ENCODE data around the gene TRIM52.

DNA sequence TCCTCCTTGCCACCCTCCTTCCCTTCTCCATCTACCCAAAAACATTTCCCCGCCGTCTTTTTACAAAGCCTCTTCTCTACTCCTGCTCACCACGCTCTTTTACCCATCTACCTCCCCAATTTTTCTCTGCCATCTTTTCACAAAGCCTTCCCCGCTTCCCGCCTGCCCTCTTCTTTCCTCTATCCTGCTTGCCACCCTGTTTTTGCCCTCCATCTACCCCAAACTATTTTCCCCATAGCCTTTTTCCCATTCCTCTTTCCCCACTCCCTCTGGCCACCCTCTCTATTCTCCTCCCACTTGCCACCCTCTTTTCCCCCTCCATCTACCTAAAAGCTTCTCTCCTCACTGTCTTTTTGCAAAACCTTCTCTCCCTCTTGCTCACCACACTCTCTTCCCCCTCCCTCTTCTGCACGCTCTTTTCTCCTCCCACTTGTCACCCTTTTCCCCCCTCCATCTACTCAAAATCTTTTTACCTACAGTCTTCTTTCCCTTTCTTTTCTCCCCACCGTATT is 19.4 kb upstream of the TRIM52 start:
- no peak for TF ChIP-seq POLR2AphosphoS5 (IDR thresholded peaks at IDR 0.05; ENCODE audit: low read depth, low read length)
- TF ChIP-seq SIN3A (IDR thresholded peaks at IDR 0.05; ENCODE audit: borderline replicate concordance, insufficient read depth, low read length): no peak

Measured in PFSK-1 (cell line).